Right cardiac atrium (tissue), 5 donors: ENCODE results near the gene SEC24C. TPM values are rescaled to one million over a fixed set of nuclear protein-coding genes. Genes with fewer than 3 reads are reported as not detected.
"Not testable (repeated sequence)": the region's sequence is repeated elsewhere in the genome, so short reads cannot be mapped to it uniquely, and the experiment has no call there.

ENCODE experiments used
- ATAC-seq, 2 donors: fragments of 200-7000 bp; cut with Tn5 transposase; one replicate each; pipeline versions ENCODE4 v1.8.0 to v1.9.1; 2020; ENCODE audit warnings: moderate library complexity in 2 of 2, mild to moderate bottlenecking in 1 of 2
- DNase-seq, 3 donors: peaks; one replicate each; pipeline ENCODE4 v3.0.0-alpha.2; 2020
- H3K27ac ChIP-seq: one replicate; pipeline ENCODE4 v1.5.1; 2013; ENCODE audit warnings: mild to moderate bottlenecking, low read length, control low read depth, moderate library complexity
- H3K27me3 ChIP-seq: one replicate; pipeline ENCODE4 v1.6.1; 2013; ENCODE audit not compliant: control insufficient read depth, insufficient read depth
- H3K4me1 ChIP-seq: one replicate; pipeline ENCODE4 v1.6.1; 2013; ENCODE audit warnings: low read length; ENCODE audit not compliant: control insufficient read depth, insufficient read depth
- H3K4me3 ChIP-seq: one replicate; pipeline ENCODE4 v1.5.1; 2013; ENCODE audit warnings: low read length, control low read depth
- H3K9me3 ChIP-seq: one replicate; pipeline ENCODE4 v1.6.1; 2013; ENCODE audit warnings: low read length; ENCODE audit not compliant: control insufficient read depth
- whole genome bisulfite sequencing: extraction: QIAGEN DNeasy Blood & Tissue Kit; methylation state at CpG from one replicate; pipeline ENCODE4 v1.1.7; 2013; 5-methylcytosine and 5-hydroxymethylcytosine counted together
- intact Hi-C, 4 donors: fragments of 100-400 bp; cut with DNase I; formaldehyde crosslinking; loops; one replicate each; pipeline versions ENCODE4 v1.11.0 to v1.14.0; 2022 to 2023
- polyA plus RNA-seq: library from polyadenylated mRNA; stranded (reverse); fragments of 200-250 nt; gene quantifications from one replicate; pipeline ENCODE4 v1.2.3, GENCODE V29; 2013
- total RNA-seq, 4 donors: library from RNA; stranded (reverse); fragmentation: NEBNext Ultra II Directional; extraction: Animal tissue kit (Norgen Biotek cat#: 25700); gene quantifications; one replicate each; pipeline ENCODE4 v1.2.1, GENCODE V29; 2021
- donor health status: healthy with polysubstance abuse.
- donor health status: DM: no; HTN: yes; CAD: no.
- donor health status: DM: no; HTN: no; CAD: no.
- donor health status: DM: no; HTN: yes; CAD: no; lungs with severe emphysema.
- donor health status: DM: yes; HTN: yes; CAD: no.

SEC24C gene
- total and polyA plus RNA-seq, 5 donors = 30.6 to 50.9 (median 45.6) TPM

- H3K4me3 ChIP-seq = no peak overlapping the region
- intact Hi-C loops = no loop called here
These were observed 12.4 kb upstream of the SEC24C start for GRCh38 chr10:73731588-73732375.

GRCh38 chr10:73732426-73732825 is 11.7 kb upstream of the SEC24C start:
- peaks cover 8% of the 10 kb centered on the region for H3K4me1 ChIP-seq
- H3K9me3 ChIP-seq = no peaks in the 10 kb centered on the region
- H3K27me3 ChIP-seq = no peaks in the 10 kb centered on the region
- H3K4me3 ChIP-seq = no peak overlapping the region
- no peak overlapping the region for H3K27ac ChIP-seq
- 83% methylated on average over 20 of the region's 20 CpGs for WGBS
- ATAC-seq = no peak
- intact Hi-C loops = no loop called here
- DNase-seq = peak in 1 of 3 donors; percentile 58

More at GRCh38 chr10:73731588-73732375, 12.4 kb upstream of the SEC24C start:
- WGBS = 88% methylated on average over 42 of the region's 42 CpGs
- H3K9me3 ChIP-seq = no peaks in the 10 kb centered on the region
- H3K27ac ChIP-seq = no peak overlapping the region
- no peaks in the 10 kb centered on the region for H3K27me3 ChIP-seq
- H3K4me1 ChIP-seq = peaks cover 8% of the 10 kb centered on the region
- DNase-seq (peak; percentile 23 to 68 (median 51)), ATAC-seq (peak; percentile 5 to 12)

GRCh38 chr10:73732931-73733623 is 11.1 kb upstream of the SEC24C start:
- ATAC-seq = no peak
- peak in 2 of 3 donors; percentile 53 to 70 for DNase-seq
- Histone ChIP-seq H3K9me3 (no peaks in the 10 kb centered on the region), H3K27ac (peak overlapping the region; percentile 51), H3K4me1 (peaks cover 8% of the 10 kb centered on the region), H3K4me3 (no peak overlapping the region), H3K27me3 (no peaks in the 10 kb centered on the region)
- WGBS = 68% methylated on average over 84 of the region's 84 CpGs
- intact Hi-C loops = no loop called here

- H3K4me3 ChIP-seq = no peak overlapping the region
- H3K4me1 ChIP-seq = peaks cover 8% of the 10 kb centered on the region
- ATAC-seq (no peak), DNase-seq (peak in 1 of 3 donors; percentile 58)
- no peaks in the 10 kb centered on the region for H3K27me3 ChIP-seq
- no peaks in the 10 kb centered on the region for H3K9me3 ChIP-seq
- no peak overlapping the region for H3K27ac ChIP-seq
- WGBS = 82% methylated on average over 16 of the region's 16 CpGs
- intact Hi-C loops = no loop called here
These were observed 10.0 kb upstream of the SEC24C start for GRCh38 chr10:73734028-73734720.

- H3K9me3 ChIP-seq = no peaks in the 10 kb centered on the region
- intact Hi-C loops = no loop called here
- H3K27me3 ChIP-seq = no peaks in the 10 kb centered on the region
- WGBS = 77% methylated on average over 5 of the region's 5 CpGs
- ATAC-seq = no peak
- no peak for DNase-seq
- peaks cover 8% of the 10 kb centered on the region for H3K4me1 ChIP-seq
- no peak overlapping the region for H3K27ac ChIP-seq
- no peak overlapping the region for H3K4me3 ChIP-seq
These were observed 9.3 kb upstream of the SEC24C start for GRCh38 chr10:73734796-73735305.

- intact Hi-C loops = loop anchor here in 1 of 4 donors (5.0 kb wide), 1 partner anchor 88 kb away; no protein-coding TSS in a partner anchor
- not testable (repeated sequence) for DNase-seq, ATAC-seq, H3K4me1 ChIP-seq, H3K27me3 ChIP-seq, H3K27ac ChIP-seq, H3K9me3 ChIP-seq, H3K4me3 ChIP-seq
- WGBS = 95% methylated on average over 18 of the region's 18 CpGs
These were observed 3.5 kb upstream of the SEC24C start for GRCh38 chr10:73740501-73741254.

- Histone ChIP-seq H3K27ac (no peak overlapping the region), H3K27me3 (no peaks in the 10 kb centered on the region), H3K4me3 (no peak overlapping the region), H3K9me3 (no peaks in the 10 kb centered on the region), H3K4me1 (peaks cover 5% of the 10 kb centered on the region)
- DNase-seq = no peak
- 87% methylated on average over 5 of the region's 5 CpGs for WGBS
- no peak for ATAC-seq
- intact Hi-C loops = loop anchor here in 1 of 4 donors (5.0 kb wide), 1 partner anchor 90 kb away; no protein-coding TSS in a partner anchor
These were observed 1.8 kb upstream of the SEC24C start for GRCh38 chr10:73742454-73742734.

- peak overlapping the region; percentile 92 for H3K27ac ChIP-seq
- peak overlapping the region; percentile 80 for H3K4me3 ChIP-seq
- H3K4me1 ChIP-seq = peaks cover 5% of the 10 kb centered on the region
- ATAC-seq (no peak), DNase-seq (no peak)
- intact Hi-C loops = loop anchor here in 1 of 4 donors (5.0 kb wide), 1 partner anchor 91 kb away; no protein-coding TSS in a partner anchor
- WGBS = 35% methylated on average over 6 of the region's 6 CpGs
- no peaks in the 10 kb centered on the region for H3K9me3 ChIP-seq
- no peaks in the 10 kb centered on the region for H3K27me3 ChIP-seq
These were observed 756 bp upstream of the SEC24C start for GRCh38 chr10:73743327-73743904.

GRCh38 chr10:73744664-73744975 is 448 bp downstream of the SEC24C start:
- peak overlapping the region; percentile 80 for H3K4me3 ChIP-seq
- H3K27ac ChIP-seq = peak overlapping the region; percentile 92
- no peaks in the 10 kb centered on the region for H3K27me3 ChIP-seq
- DNase-seq (peak in 2 of 3 donors; percentile 65 to 81), ATAC-seq (peak; percentile 20 to 58)
- intact Hi-C loops = loop anchor here in 1 of 4 donors (5.0 kb wide), 1 partner anchor 92 kb away; no protein-coding TSS in a partner anchor
- no peaks in the 10 kb centered on the region for H3K9me3 ChIP-seq
- WGBS = under 1% methylated on average over 10 of the region's 10 CpGs
- H3K4me1 ChIP-seq = peaks cover 5% of the 10 kb centered on the region

GRCh38 chr10:73746721-73747120 is 2.5 kb downstream of the SEC24C start:
- 79% methylated on average over 2 of the region's 2 CpGs for WGBS
- intact Hi-C loops = no loop called here
- Histone ChIP-seq H3K9me3 (no peaks in the 10 kb centered on the region), H3K27me3 (no peaks in the 10 kb centered on the region), H3K4me1 (peaks cover 7% of the 10 kb centered on the region), H3K27ac (no peak overlapping the region), H3K4me3 (no peak overlapping the region)
- ATAC-seq = no peak
- no peak for DNase-seq
